ENCODE results near the gene MCCC1.

The MCCC1 gene

GRCh38 chr3:183099026-183099837 lies at the start of gene MCCC1:
Gene MCCC1 (minus strand): TSS chr3:183099496. CDS start chr3:183099440, 56 bp downstream.
- peak; percentile 43; the same call in 1 of the 2 replicates for TF ChIP-seq FOXM1 (IDR thresholded peaks at IDR 0.05; ENCODE audit: borderline replicate concordance, low read depth)
- no peak for TF ChIP-seq CREB1 (IDR thresholded peaks at IDR 0.05; ENCODE audit: low read depth)
- peak; percentile 98 for TF ChIP-seq USF1 (IDR thresholded peaks at IDR 0.05)
- peak; percentile 44 for TF ChIP-seq EP300 (IDR thresholded peaks at IDR 0.05; ENCODE audit: borderline replicate concordance)
- peak; percentile 88 for TF ChIP-seq TCF12 (IDR thresholded peaks at IDR 0.05; ENCODE audit: low read depth)
- peak; percentile 96 for TF ChIP-seq MAX (IDR thresholded peaks at IDR 0.05)
- peak; percentile 91 for TF ChIP-seq YY1 (IDR thresholded peaks at IDR 0.05; ENCODE audit: low read depth)
- TF ChIP-seq CEBPB (IDR thresholded peaks at IDR 0.05), result no peak
- peak; percentile 97 for TF ChIP-seq TAF1 (IDR thresholded peaks at IDR 0.05; ENCODE audit: low read depth)
- TF ChIP-seq EGR1 (IDR thresholded peaks at IDR 0.05), result 0 out of 2 replicates have a peak, but pooled peaks have one; percentile 21
- no peak for TF ChIP-seq REST (IDR thresholded peaks at IDR 0.05; ENCODE audit: low read depth)
- TF ChIP-seq NFIC (IDR thresholded peaks at IDR 0.05), result peak; percentile 65; the same call in 1 of the 2 replicates
- peak; percentile 45; the same call in 1 of the 2 replicates for TF ChIP-seq ZBTB7A (IDR thresholded peaks at IDR 0.05; ENCODE audit: low read depth)
- no peak for TF ChIP-seq RAD21 (IDR thresholded peaks at IDR 0.05; ENCODE audit: low read depth)
- TF ChIP-seq TEAD4 (IDR thresholded peaks at IDR 0.05), result peak; percentile 95

- TF ChIP-seq TCF12 (IDR thresholded peaks at IDR 0.05; ENCODE audit: low read depth), result no peak
Measured at GRCh38 chr3:183148056-183148455, 48.8 kb upstream of the MCCC1 start.

GRCh38 chr3:183144363-183144762 lies 45.1 kb upstream of the MCCC1 start:
- TF ChIP-seq REST (IDR thresholded peaks at IDR 0.05; ENCODE audit: low read depth) (no peak), TAF1 (IDR thresholded peaks at IDR 0.05; ENCODE audit: low read depth) (no peak), CREB1 (IDR thresholded peaks at IDR 0.05; ENCODE audit: low read depth) (no peak), MAX (IDR thresholded peaks at IDR 0.05) (no peak), RAD21 (IDR thresholded peaks at IDR 0.05; ENCODE audit: low read depth) (no peak), EP300 (IDR thresholded peaks at IDR 0.05; ENCODE audit: borderline replicate concordance) (no peak), USF1 (IDR thresholded peaks at IDR 0.05) (no peak), TEAD4 (IDR thresholded peaks at IDR 0.05) (no peak), TCF12 (IDR thresholded peaks at IDR 0.05; ENCODE audit: low read depth) (no peak), EGR1 (IDR thresholded peaks at IDR 0.05) (no peak)

- TF ChIP-seq REST (IDR thresholded peaks at IDR 0.05; ENCODE audit: low read depth) (no peak), YY1 (IDR thresholded peaks at IDR 0.05; ENCODE audit: low read depth) (no peak), USF1 (IDR thresholded peaks at IDR 0.05) (no peak), NFIC (IDR thresholded peaks at IDR 0.05) (no peak), TEAD4 (IDR thresholded peaks at IDR 0.05) (no peak), MAX (IDR thresholded peaks at IDR 0.05) (no peak), CEBPB (IDR thresholded peaks at IDR 0.05) (no peak), RAD21 (IDR thresholded peaks at IDR 0.05; ENCODE audit: low read depth) (no peak), EP300 (IDR thresholded peaks at IDR 0.05; ENCODE audit: borderline replicate concordance) (no peak), FOXM1 (IDR thresholded peaks at IDR 0.05; ENCODE audit: borderline replicate concordance, low read depth) (no peak), ZBTB7A (IDR thresholded peaks at IDR 0.05; ENCODE audit: low read depth) (no peak), TAF1 (IDR thresholded peaks at IDR 0.05; ENCODE audit: low read depth) (no peak), TCF12 (IDR thresholded peaks at IDR 0.05; ENCODE audit: low read depth) (no peak), EGR1 (IDR thresholded peaks at IDR 0.05) (no peak), CREB1 (IDR thresholded peaks at IDR 0.05; ENCODE audit: low read depth) (no peak)
Measured at GRCh38 chr3:183142199-183142598, 42.9 kb upstream of the MCCC1 start.
